Muscle of arm (tissue), 12 donors: ENCODE data around the gene SELENOH. TPM values are rescaled to one million over a fixed set of nuclear protein-coding genes. Genes with fewer than 3 reads are reported as not detected.

Experiments
- DNase-seq: peaks from one replicate; pipeline ENCODE4 v3.0.0-alpha.2; 2013
- polyA plus RNA-seq, 12 donors: library from polyadenylated mRNA; unstranded; fragments of 120-200 nt; gene quantifications; one replicate each; pipeline ENCODE4 v1.2.1, GENCODE V29; 2013; ENCODE audit not compliant: insufficient read length in 12 of 12

The SELENOH gene
- polyA plus RNA-seq, 12 donors: 47.2 to 87.4 (median 69.6) TPM; not detected in 1

DNA sequence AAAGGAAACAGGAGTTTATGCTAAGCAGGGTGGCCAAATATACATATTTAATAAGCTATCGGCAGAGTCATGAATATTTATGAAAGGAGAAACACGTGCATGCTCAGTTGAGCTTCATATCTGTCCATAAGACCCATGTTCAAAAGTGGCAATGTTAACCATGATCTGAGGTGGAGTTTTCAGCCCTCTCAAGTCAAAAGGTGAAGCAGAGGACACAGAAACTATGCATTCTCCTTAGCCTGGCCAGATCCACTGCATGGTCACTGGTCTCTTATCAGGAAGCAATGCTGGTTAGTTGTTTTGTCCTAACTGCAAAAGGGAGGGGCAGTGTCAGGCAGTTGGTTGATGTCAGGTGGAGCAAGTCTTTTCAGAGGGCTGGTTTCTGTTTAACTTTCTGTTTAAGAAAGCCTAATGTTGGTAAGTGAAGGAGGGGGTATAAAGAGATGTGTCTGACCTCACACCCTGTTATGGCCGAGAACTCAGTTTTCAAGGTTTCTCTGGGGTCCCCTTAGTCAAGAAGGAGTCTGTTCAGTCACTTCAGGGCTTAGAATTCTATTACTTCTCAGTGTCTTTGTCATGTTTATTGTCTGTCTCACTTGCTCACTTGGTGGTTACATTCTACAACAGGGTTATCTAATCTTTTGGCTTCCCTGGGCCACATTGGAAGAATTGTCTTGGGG lies 5.5 kb upstream of the SELENOH start:
- no peak for DNase-seq

- no peak for DNase-seq
Measured at GRCh38 chr11:57742087-57742452, 779 bp downstream of the SELENOH start.

GRCh38 chr11:57744357-57744756 lies 3.1 kb downstream of the SELENOH start:
- DNase-seq: no peak

- no peak for DNase-seq
Measured at GRCh38 chr11:57745206-57745605, 3.9 kb downstream of the SELENOH start.

DNA sequence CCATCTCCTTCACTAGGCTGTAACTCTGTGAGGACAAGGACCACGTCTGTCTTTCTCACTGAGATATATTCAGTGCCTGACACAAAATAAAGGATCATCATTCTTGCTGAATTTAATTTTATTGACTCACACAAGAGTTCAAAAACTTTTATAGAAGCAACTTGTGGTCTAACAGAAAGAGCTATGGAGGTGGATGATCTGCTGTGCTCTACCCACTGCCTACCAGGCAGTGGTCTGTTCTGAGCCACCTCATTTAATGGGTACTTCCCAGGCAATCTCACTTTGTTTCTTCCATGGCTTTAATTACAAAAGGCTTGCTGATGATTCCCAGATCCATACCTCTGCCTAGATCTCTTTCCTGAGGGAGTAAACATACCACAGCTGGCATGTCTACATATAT lies 5.6 kb downstream of the SELENOH start:
- DNase-seq: no peak

DNA sequence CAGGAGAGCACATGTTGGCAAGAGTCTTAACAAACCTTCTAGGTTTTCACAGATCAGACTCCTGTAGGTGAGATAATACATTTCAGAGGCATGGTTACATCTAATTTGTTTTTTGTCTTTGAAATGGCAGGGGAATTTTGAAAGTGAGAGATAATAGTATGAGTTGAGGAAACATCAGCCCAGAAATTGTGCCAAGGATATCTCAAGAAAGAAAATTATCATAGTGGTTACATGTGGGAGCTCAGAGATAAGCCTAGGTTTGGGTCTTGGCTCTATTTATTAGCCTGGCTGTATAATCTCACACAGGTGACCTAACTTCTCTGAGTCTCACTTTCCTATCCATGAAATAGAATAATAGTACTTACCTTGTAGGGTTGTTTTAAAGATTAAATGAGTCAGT lies 9.9 kb downstream of the SELENOH start:
- no peak for DNase-seq

DNA sequence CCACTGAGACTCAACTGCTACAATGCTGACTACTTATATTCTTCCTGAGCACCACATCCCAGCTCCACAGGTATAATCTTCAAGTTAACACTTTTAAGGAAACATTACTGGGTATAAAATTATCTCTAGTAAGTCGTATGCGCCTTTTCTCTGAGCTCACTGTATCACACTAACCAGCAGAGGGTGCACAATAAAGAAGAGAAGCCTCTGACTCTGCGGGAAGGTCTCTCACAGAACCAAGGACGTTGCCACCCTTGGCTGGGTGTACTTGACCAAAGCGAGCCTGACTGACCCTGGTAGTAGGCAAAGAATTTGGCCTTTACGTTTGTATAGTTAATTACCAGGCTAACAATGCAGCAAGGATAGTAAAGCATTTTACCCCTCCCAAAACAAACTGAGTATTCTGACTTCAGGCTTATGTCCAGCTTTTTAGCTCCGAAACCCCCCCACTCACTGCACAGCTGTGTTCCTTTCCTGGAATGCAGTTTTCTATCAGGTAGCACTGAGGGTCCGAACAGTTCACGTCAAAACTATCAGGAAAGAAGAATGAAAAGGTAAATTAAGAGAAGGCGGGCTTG lies 10.5 kb downstream of the SELENOH start, which contains the start of gene BTBD18:
Gene BTBD18 (minus strand): TSS at position 144 of the 578 bp plus-strand sequence. CDS start 631 bp downstream, outside the sequence.
- DNase-seq: no peak

DNA sequence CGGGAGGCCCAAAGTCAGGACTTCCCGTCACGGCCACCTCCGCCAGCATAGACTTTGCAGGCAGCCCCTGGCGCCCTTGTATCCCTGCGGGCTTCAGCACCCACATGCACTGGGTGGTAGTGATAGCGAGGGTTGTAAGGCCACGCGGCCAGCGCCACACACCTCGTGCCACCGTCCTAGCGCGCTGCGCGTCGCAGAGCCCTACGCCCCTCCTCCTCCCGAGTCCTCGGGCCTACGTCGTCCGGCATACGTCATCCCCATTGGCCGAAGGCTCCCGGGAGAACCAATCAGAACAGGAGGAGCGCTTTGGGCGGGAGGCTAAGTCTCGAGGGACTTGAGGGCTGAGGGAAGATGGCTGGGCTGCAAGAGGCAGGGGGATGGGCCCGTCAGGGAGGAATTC lies 11.7 kb downstream of the SELENOH start:
- no peak for DNase-seq

DNA sequence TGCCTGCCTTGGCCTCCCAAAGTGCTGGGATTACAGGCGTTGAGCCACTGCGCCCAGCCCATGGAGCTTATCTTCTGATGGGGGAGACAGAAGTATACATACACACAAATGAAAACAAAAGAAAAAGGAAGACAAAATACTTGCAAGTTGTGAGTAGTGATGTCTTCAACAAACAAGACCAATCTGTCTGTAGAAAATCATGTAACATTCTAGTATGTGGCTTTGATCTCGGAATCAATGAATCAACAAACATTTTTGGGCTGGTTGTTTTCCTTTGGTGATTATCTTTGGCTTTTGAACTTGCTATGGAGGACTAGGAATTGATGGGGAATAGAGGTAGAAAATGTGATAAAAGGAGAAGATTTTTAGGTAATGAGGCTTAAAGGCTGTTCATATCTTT lies 16.9 kb downstream of the SELENOH start:
- DNase-seq: no peak

DNA sequence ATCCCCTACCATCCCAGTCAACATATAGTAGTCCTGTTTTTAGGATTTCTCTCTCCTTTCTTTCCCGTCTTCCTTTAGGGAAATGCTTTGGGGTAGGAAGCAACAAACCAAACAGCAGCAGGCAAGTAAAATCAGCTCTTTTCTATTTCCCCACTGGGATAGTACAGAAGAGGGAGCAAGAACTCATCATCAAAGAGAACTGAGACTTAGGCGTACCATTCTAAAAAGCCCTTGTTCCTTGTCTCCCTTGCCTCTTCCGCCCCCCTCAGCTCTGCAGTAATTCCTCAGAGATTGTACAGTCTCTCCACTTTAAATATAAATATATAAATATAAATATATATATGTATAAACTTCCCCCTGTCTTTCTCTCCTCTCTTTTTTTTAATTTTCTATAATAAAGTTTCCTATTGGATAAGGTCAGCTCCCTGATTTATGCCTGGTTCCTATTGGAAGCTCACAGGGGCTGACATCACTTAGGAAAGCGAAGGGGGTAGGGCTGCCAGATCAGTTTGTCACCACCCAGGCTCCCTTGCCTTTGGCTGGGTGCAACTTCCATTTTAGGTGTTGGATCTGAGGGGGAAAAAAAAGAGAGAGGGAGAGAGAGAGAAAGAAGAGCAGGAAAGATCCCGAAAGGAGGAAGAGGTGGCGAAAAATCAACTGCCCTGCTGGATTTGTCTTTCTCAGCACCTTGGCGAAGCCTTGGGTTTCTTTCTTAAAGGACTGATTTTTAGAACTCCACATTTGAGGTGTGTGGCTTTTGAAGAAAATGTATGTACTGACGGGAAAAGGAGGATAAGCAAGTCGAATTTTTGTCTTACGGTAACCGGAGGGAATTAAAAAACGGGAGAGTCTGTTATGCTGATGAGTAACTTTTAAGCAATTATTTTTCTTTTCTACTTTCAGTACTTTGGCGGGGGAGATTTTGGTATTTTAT lies 20.3 kb downstream of the SELENOH start, which contains the start of gene CTNND1:
Gene CTNND1 (plus strand): TSS at position 502 of the 934 bp plus-strand sequence. CDS start 29,677 bp downstream, outside the sequence.
- DNase-seq: peak; percentile 97

DNA sequence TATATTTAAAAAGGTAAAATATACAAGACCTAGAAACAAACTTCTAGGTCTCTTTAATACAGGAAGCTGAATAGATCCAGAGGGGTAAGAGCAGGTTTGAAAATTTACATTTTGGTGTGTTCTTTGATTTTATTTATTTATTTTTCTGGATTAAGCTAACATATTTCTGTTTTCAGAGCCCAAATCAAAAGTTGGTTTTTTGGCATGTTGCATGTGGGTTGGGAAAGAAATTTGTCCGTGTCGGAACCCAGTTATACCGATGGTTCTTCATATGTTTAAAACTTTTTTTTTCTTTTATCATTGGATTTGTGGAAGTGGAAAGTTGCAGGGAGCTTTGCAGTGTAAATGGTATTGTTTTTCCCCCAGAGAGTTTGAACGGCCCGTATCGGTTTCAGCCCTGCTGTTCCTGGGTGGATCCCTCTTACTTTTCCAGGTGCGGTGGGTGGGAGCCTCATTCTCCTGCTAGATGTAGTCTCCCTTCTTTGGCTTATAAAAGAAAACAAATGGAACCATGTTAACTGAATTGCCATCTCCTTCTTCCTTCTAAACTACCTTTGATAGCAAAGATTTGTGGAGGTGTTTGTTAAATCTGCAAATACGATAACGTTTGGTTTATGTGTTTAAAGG lies 21.1 kb downstream of the SELENOH start:
- DNase-seq: peak; percentile 43

- peak; percentile 56 for DNase-seq
Measured at GRCh38 chr11:57763568-57763967, 22.3 kb downstream of the SELENOH start.

- DNase-seq: no peak
Measured at GRCh38 chr11:57764021-57764420, 22.7 kb downstream of the SELENOH start.

GRCh38 chr11:57764566-57764965 lies 23.3 kb downstream of the SELENOH start:
- no peak for DNase-seq

GRCh38 chr11:57764972-57765371 lies 23.7 kb downstream of the SELENOH start:
- DNase-seq: no peak

GRCh38 chr11:57770793-57771192 lies 29.5 kb downstream of the SELENOH start:
- no peak for DNase-seq

DNA sequence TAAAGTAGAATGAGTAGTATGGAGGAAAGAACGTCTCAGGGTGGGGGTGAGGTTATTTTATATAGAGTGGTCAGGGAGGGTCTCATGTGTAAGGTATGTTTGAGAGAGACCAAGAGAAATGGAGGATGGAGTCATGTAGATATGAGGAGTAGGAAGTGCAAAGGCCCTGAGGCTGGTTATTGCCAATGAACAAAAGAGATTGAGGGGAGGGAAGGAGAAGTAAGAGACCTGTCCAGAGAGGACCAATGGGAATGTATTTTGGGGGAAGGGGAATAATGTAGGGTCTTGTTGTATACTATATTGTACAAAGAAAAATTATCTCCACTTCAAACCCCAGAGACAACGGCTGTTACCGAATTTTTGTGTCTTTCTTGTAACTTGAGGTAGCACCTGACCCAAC lies 30.1 kb downstream of the SELENOH start:
- DNase-seq: no peak

GRCh38 chr11:57772562-57772961 lies 31.3 kb downstream of the SELENOH start:
- DNase-seq: no peak

GRCh38 chr11:57773026-57773598 lies 31.8 kb downstream of the SELENOH start:
- no peak for DNase-seq

DNA sequence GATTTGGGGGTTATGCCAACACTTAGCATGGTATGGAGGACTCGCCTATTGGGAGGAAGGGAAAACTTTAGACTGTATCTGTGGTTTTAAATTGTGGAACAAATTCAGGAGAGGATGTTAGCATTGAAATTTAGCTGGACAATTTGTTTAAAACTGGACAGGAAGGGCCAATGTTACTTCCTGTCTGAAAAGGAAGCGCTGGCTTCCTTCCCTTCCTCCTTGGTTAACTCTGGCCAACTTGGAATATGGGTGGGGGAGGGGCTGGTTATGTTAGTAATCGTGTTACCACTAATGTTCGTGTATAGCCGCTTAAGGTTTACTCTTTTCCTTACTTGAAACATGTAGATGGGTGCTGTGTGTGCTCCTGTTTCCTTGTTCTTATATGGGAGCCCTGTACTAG lies 34.2 kb downstream of the SELENOH start:
- DNase-seq: peak; percentile 21

DNA sequence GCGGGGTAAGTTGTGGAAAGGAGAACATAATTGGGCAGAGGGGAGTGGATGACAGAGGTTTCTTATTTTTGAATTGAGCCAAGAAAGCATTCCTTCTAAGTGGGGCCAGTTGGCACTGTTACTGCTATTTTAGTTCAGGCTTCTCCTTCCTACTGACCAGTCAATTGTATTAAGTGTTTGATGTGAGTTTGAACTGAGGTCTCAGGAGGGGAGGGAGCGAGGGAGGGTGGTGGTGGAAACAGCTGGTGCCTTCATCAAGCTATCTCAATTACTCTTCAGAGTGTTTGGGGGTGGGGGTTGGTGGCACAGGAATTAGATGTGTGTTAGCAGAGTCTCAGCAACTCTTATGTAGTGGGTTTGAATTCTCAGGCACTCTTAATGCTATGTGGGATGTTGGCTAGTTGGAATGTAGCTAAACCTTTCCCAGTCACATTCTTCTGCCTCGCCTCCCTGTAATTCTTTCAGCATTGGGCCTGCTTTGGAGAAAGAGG lies 34.8 kb downstream of the SELENOH start:
- peak; percentile 24 for DNase-seq
